Ectodermal cell (in vitro differentiated cells): ENCODE results near the gene ESR1.

ENCODE experiments used
- H3K27ac ChIP-seq: 2 replicates; pipeline ENCODE4 v1.7.0; 2013; ENCODE audit warnings: mild to moderate bottlenecking, low read depth, low read length; ENCODE audit not compliant: insufficient read depth, poor library complexity, severe bottlenecking
- H3K27me3 ChIP-seq: 2 replicates; pipeline ENCODE4 v1.7.0; 2013; ENCODE audit warnings: mild to moderate bottlenecking, low read length; ENCODE audit not compliant: insufficient read depth, control insufficient read depth, poor library complexity, severe bottlenecking
- H3K36me3 ChIP-seq: one replicate; pipeline ENCODE4 v1.7.0; 2013; ENCODE audit warnings: low read length; ENCODE audit not compliant: control insufficient read depth, insufficient read depth
- H3K4me1 ChIP-seq: one replicate; pipeline ENCODE4 v1.7.0; 2013; ENCODE audit warnings: low read length; ENCODE audit not compliant: control insufficient read depth, insufficient read depth
- H3K4me3 ChIP-seq: 2 replicates; pipeline ENCODE4 v1.7.0; 2013; ENCODE audit warnings: low read depth, low read length, control low read depth; ENCODE audit not compliant: insufficient read depth
- H3K9me3 ChIP-seq: 2 replicates; pipeline ENCODE4 v1.7.0; 2013; ENCODE audit warnings: mild to moderate bottlenecking, low read length, moderate library complexity; ENCODE audit not compliant: control insufficient read depth
- WGBS, 2 experiments: methylation state at CpG; one replicate each; pipeline ENCODE4 v1.1.7; 2013; ENCODE audit warnings: missing lambda C conversion rate in 2 of 2; 5-methylcytosine and 5-hydroxymethylcytosine counted together

ESR1 gene

DNA sequence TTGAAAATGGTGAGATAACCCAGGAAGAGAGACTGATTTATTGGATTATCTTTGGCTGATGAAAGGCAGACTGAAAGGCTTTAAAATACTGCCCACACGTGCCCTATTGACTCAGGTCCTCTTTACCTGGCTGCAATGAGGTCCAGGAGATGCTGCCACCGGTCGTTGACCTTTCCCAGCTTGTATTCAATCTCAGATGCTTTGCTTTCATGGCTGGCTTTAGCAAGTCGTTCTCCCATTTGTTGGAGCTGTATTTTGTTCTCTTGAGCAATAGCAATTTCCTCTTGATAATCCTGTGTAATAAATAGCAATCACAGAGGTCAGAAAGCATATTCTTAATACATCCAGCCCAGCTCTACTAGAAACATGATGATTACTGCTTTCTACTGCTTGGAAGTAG, 368.8 kb downstream of the ESR1 start:
- no peaks in the 10 kb centered on the region for H3K4me1 ChIP-seq
- no peaks in the 10 kb centered on the region for H3K27me3 ChIP-seq
- whole genome bisulfite sequencing, 2 experiments = 82 to 94% methylated on average over 3 to 4 of the region's 4 CpGs
- no peak overlapping the region for H3K27ac ChIP-seq
- no peaks in the 10 kb centered on the region for H3K36me3 ChIP-seq
- H3K9me3 ChIP-seq = no peaks in the 10 kb centered on the region
- H3K4me3 ChIP-seq = no peak overlapping the region
